Measurements from ENCODE around the gene RNU11.
"Not testable (repeated sequence)": the region's sequence is repeated elsewhere in the genome, so short reads cannot be mapped to it uniquely, and the experiment has no call there.

RNU11 gene

DNA sequence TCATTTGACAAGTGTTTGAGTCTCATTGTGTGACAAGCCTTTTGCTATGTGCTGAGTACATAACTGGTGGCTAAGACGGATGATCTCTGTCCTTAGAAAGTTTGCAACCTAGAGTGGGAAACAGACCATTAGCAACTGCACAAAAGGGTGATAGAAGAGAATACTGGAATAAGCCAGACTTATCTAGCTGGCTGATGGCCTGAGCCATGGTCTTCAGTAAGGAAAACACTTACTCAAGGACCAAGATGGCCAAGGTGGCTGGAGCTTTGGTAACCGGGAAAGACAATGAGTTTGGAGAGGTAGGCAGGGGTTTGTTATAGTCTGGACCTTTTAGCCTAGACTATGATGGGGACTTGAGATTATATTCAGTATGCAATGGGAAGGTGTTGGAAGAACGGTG is 3.9 kb upstream of the RNU11 start:
- Histone ChIP-seq H3K27ac (peak overlapping the region; percentile 86 to 91), H3K4me3 (peak overlapping the region; percentile 79)
- TF ChIP-seq CTCF (IDR thresholded peaks at IDR 0.05): no peak
- DNase-seq (ENCODE audit: low spot score): no peak

DNA sequence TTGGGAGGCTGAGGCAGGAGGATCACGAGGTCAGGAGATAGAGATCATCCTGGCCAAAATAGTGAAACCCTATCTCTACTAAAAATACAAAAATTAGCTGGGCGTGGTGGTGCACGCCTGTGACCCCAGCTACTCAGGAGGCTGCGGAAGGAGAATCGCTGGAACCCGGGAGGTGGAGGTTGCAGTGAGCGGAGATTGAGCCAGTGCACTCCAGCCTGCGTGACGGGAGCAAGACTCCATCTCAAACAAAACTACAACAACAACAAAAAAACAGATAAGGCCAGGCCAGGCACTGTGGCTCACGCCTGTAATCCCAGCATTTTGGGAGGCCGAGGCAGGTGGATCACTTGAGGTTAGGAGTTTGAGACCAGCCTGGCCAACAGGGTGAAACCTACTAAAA is 3.0 kb upstream of the RNU11 start:
- not testable (repeated sequence) for H3K4me3 ChIP-seq; DNase-seq (ENCODE audit: low spot score); H3K27ac ChIP-seq

DNA sequence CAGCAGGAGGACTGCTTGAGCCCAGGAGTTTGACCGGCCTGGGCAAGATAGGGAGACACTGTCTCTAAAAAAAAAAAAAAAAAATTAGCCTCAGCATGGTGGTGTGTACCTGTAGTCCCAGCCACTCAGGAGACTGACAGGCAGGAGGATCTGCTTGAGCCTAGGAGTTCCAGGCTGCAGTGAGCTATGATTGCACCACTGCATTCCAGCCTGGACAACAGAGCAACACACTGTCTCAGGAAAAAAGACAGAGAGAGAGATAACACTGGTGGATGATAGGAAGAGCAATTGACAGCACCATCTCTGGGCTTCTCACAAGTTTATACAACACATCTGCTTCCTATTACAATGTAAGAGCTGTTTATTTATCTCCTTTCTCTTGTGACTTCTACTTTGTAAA is 2.4 kb upstream of the RNU11 start:
- no peak for TF ChIP-seq CTCF (IDR thresholded peaks at IDR 0.05)
- no peak overlapping the region for H3K4me3 ChIP-seq
- no peak overlapping the region for H3K27ac ChIP-seq
- no peak for DNase-seq (ENCODE audit: low spot score)

DNA sequence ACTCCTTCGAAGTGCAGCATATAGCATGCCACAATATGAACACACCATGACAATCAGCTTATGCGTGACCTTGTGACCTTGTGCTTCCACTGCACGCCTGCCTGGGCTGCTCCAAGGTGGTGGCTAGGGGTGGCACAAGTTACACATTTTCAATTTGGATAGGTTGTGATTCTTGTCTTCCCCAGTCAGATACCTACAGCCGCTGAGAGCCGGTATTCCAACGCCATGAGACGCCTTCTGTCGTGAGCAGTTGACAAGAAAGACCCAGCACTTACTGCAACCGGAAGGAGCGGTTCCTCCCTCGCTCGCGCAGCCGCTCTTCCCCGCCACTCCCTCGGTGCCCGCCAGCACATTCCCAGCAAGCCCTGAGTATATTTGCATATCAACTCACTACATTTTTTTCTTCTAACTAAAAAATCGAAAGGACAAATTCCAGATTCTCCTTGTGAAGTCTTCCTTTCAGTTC is 359 bp upstream of the RNU11 start:
- Histone ChIP-seq H3K4me3 (peak overlapping the region; percentile 71), H3K27ac (peak overlapping the region; percentile 88 to 92)
- peak; percentile 96 for DNase-seq (ENCODE audit: low spot score)
- no peak for TF ChIP-seq CTCF (IDR thresholded peaks at IDR 0.05)

GRCh38 chr1:28653063-28653462 is 4.7 kb downstream of the RNU11 start:
- DNase-seq (ENCODE audit: low spot score); H3K27ac ChIP-seq; H3K4me3 ChIP-seq: not testable (repeated sequence)

- not testable (repeated sequence) for DNase-seq (ENCODE audit: low spot score); H3K4me3 ChIP-seq; H3K27ac ChIP-seq
Measured at GRCh38 chr1:28653870-28654269, 5.5 kb downstream of the RNU11 start.

DNA sequence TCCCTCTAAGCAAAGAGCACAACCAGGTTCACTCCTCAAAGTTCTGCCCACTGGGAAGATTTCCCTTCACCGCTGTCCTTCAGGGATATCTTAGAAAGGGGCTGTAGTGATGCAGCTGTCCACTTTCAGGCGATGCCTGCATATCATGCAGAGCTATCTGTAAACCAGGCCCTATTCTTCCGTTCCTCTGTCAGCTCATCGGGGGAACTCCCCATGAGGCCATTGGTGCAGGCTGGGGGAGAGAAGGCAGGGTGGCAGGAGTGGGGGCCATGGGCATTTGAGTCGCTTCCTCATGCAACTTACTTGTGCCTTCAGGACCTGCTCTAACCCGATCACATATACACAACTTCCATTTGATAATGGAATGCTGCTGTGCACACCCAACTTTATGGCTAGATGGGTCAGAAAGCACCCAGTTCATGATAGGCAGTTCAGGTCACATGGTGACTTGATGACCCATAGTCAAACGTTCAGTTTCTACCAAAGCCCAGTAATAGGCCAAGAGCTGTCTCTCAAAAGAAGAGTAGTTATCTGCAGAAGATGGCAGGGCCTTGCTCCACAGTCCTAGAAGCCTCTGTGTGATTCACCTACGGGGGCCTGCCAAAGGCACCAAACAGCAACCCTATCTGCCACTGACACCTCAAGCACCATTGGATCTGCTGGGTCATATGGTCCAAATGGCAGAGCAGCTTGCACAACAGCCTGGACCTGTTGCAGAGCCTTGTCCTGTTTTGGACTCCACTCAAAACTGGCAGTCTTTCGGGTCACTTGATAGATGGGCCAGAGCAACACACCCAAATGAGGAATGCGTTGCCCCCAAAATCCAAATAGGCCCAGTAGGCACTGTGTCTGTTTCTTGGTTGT is 7.3 kb downstream of the RNU11 start:
- not testable (repeated sequence) for DNase-seq (ENCODE audit: low spot score); H3K27ac ChIP-seq; H3K4me3 ChIP-seq

GRCh38 chr1:28656335-28656734 is 7.9 kb downstream of the RNU11 start:
- no peak overlapping the region for H3K4me3 ChIP-seq
- no peak for DNase-seq (ENCODE audit: low spot score)
- H3K27ac ChIP-seq: no peak overlapping the region
- no peak for TF ChIP-seq CTCF (IDR thresholded peaks at IDR 0.05)

DNA sequence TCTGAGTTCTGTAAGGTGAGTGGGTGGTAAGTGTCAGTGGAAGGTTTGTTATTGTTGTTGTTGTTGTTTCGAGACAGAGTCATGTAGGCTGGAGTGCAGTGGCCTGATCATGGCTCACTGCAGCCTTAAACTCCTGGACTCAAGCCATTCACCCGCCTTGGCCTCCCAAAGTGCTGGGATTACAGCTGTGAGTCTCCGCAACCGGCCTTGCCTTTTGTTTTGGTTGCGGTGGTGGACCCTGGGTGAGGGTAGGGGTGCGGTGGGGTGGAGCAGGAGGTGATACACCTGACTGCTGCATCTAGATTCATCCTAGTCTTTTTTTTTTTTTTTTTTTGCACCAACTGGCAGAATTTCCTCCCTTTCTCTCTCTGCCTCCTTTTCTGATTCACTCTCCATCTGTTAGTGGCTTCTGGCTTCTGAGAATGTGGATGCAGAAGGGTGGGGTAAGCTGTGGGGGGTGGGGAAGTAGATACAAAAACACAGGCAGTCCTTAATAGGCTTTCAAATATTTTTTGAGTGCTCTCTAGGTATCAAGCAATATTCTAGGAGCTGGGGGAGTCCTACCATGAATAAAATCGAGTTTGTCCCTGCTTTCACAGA is 15.6 kb downstream of the RNU11 start:
- DNase-seq (ENCODE audit: low spot score): no peak
- no peak overlapping the region for H3K27ac ChIP-seq
- no peak overlapping the region for H3K4me3 ChIP-seq
- TF ChIP-seq CTCF (IDR thresholded peaks at IDR 0.05): no peak
